NCI-H2081 treated with DMSO at 0.1 percent for 48 hours (cell line): ENCODE measurements around the gene S100A12.

ENCODE experiments used
- DNase-seq: peaks from one replicate; lab custom pipeline; 2025; lab: John Stamatoyannopoulos, UW

Gene S100A12

GRCh38 chr1:153333902-153334301 is 41.5 kb downstream of the S100A12 start:
- DNase-seq: no peak

GRCh38 chr1:153324912-153325311 is 50.5 kb downstream of the S100A12 start:
- DNase-seq: no peak
